A204.1 (cell line): ENCODE results near the gene SEMA3E.

Experiments used
- FAIRE-seq: peaks from 2 replicates; lab custom pipeline; 2012; peaks lifted over from hg19 to GRCh38; lab: Jason Lieb, UNC

SEMA3E gene

DNA sequence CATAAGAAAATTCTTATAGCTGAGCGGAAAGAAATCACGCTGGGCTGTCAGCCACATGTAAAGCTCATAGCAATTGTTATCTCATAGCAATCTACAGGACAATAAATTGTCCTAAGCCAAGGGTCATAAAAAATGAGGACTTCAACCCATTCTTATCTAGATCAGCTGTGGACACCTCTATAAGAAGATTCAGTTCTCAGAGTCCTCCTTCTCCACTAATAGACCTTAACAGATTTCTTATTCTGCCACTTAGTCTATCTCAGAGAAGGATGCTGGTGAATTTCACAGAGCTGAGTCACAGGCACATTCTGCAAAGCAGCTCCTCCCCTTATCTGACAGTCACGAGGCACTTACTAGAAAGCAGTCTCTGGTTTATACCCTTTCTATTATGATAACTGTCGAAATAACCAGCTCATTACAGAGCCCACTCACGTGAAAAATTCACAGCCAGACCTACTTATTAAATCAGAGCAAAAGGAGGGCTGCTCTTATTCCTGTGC is 300.9 kb downstream of the SEMA3E start:
- FAIRE-seq = no peak

DNA sequence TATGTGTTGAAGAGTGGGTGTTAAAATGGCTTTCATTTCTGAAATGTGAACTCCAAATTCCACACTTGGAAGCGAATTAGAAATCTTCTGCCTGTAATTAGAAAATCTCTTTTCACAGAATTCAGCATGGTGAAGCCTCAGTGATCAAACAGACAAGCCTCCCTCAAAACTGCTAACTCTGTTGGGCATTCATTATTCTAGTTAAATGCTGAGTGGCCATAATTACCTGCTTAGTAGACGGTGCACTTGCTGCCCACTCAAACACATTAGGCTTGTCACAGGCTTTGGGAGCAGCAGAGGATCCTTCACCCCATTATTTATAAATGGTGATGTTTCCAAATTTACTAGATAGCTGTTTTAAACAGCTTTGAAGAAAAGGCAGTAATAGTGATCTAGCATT is 309.0 kb downstream of the SEMA3E start:
- FAIRE-seq = no peak

DNA sequence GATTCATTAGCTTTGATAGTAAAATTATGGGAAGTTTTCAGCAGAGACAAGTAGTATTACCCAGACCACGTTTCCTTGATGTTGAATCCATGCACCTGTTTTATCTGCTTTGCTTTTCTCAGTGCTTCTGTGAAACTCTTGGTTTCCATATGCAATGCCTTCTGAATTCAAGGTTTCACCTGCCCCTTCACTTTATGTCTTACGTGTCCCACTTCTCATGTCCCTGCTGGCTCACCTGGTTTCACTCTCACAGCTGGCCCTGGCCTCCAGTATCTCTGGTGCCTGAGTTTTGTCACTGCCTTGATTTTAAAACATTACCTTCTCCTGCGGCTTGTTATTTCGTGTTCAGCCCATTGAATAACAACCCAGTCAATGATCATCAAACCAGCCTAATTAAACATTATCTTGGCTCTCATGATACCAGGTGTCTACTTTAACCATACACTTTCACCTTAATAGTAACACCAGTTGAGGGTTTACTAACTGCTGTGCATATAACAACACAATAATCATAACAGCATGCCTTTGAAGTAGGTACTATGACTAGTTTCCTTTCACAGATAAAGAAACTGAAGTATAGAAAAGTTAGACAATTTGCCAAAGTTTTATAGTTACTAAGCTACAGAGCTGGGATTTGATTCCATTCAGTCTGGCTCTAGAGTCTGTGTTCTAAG is 310.5 kb downstream of the SEMA3E start:
- no peak for FAIRE-seq

DNA sequence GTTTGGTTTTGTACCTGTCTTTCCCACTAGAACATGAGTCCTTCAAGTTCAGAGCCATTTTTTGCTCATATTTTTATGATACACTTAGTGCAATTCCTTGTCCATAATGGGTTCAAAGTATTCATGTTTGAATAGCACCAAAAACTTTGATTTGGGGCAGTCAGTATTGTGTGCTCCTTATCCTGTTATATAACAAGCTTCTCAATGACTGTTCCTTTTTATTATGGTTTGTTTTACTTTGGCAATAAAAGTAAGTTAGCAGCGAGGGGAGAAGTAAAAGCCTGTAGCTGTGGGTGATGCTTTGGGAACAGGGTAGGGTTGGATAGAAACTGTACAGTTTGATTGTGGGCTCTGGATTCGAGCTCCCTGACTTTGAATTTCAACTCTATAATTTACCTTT is 311.9 kb downstream of the SEMA3E start:
- no peak for FAIRE-seq

DNA sequence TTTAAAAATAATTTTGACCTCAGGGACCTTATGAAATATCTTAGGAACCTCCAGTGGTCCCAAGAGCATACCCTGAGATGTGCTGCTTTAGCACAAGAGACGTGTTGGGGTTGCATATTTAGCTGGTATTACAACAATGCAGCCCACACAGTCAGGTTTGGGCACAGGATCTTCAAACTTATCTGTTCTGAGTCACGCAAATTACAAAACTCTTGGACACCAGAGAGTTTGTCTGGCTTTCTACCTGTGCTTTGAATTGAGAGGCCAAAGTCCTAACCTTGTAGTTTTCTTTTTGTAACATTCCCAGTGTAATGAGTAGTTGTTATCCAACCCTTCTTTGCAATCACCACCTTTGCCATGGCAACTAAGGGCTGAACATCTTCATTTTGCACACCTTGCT is 322.7 kb downstream of the SEMA3E start:
- FAIRE-seq = no peak

DNA sequence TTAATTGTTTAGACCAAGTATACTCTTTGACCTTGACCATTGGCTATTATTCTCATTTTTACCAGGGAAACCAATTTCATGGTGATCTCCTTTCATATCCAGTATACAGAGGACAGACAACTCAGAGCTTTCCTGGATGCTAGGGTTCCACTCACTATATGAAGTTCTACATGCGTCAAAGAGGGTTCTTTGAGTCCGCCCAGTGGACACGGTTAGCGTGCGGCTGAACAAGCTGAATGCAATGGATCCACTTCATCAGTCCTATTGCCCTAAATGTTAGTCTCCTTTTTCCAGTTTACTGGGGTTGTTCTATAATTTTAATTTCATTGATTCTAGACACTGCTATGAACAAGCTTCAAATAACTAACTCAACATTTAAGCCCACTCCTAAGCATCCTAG is 323.9 kb downstream of the SEMA3E start:
- FAIRE-seq = no peak

DNA sequence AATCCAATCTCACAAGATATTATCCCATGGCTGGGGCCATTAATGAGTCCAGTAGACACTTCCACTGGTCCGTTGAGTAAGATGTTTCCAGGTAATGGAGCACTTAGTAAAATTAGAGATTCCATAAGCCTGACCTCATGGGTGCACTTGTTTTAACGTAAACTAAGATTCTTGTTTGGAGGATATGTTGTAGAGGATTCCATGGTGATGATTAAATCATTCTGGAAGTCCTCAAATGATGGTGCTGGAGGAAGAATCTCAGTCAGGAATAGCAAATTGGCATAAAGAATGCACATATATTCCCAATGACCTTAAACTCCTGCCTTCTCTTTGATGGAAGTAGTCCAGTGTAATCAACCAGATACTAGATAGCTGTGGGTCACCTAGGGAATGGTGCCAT is 324.3 kb downstream of the SEMA3E start:
- FAIRE-seq = no peak

DNA sequence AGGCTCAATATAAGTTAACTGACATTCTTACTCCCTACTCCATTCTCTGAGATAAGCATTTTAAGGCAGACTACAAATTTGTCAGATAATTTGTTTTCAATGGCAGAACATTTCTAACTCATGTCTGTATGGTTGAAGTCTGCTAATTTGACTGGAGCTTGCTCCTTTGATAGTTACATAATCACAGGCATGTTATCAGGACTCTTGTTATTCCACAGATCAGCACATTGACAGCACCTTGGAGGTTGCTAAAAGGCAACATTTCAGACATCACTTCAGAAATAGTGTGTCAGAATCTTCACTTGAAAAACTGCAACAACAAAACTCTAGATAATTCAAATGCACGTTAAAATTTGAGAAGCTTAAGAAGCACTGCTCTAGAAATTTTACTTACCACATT is 327.9 kb downstream of the SEMA3E start:
- FAIRE-seq = no peak

DNA sequence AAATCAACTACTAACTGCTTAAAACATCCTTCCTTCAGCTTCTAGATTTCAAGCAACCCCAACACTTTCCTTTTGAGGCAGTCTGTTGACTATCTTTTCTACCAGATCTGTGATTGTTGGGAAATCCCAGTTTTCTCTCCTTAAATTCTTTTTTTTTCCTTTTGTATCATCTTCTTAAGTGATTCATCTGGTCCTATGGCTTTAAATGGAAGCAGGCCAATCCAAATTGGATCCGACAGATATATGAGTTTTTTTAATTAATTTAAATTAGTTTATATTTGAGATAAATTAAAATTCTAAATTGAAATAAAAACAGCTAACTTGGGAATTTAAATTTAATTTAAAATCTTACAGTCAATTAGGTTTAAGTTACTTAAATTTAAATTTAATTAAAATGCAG is 335.0 kb downstream of the SEMA3E start:
- peak; percentile 9 for FAIRE-seq
